AG04450 (cell line): ENCODE results near the gene FBXW5. TPM values are rescaled to one million over a fixed set of nuclear protein-coding genes. Genes with fewer than 3 reads are reported as not detected.

Experiments
- CTCF ChIA-PET: fragments of 300-600, 350-600 bp; formaldehyde crosslinking; extraction: SDS; loops from one replicate; lab custom pipeline; 2022; ENCODE audit warnings: antibody characterized with exemption, inconsistent platforms; lab: Charles Lee
- POLR2A ChIA-PET: fragments of 350-600 bp; formaldehyde crosslinking; extraction: SDS; loops from one replicate; lab custom pipeline; 2021; ENCODE audit warnings: antibody characterized with exemption, inconsistent platforms; lab: Yijun Ruan, JAX
- DNase-seq: peaks from one replicate; pipeline ENCODE4 v3.0.0-alpha.2; 2011; ENCODE audit warnings: low read depth, low spot score
- H3K27ac ChIP-seq: one replicate; pipeline ENCODE4 v1.5.1; 2012; ENCODE audit warnings: low read depth, low read length, control low read depth
- H3K27me3 ChIP-seq: one replicate; pipeline ENCODE4 v1.6.0; 2012; ENCODE audit warnings: low read length; ENCODE audit not compliant: control insufficient read depth, insufficient read depth
- H3K4me3 ChIP-seq: 2 replicates; pipeline ENCODE4 v1.5.1; 2011; ENCODE audit warnings: mild to moderate bottlenecking, low read depth, low read length, control low read depth
- H3K9me3 ChIP-seq: 2 replicates; pipeline ENCODE4 v1.5.1; 2012; ENCODE audit warnings: low read length; ENCODE audit not compliant: control insufficient read depth, insufficient read depth
- polyA plus RNA-seq: library from polyadenylated mRNA; depleted of rRNA; stranded (reverse); fragments of >200 nt; gene quantifications from 2 replicates; pipeline ENCODE4 v1.2.3, GENCODE V29; 2011
- TF ChIP-seq, protein P1 (sequence below): IDR thresholded peaks from 2 replicates; pipeline ENCODE4 v1.5.1; 2011; ENCODE audit warnings: low read depth, low read length, control low read depth, inconsistent platforms

The FBXW5 gene
- polyA plus RNA-seq, 1 experiment = 31.2 TPM

DNA sequence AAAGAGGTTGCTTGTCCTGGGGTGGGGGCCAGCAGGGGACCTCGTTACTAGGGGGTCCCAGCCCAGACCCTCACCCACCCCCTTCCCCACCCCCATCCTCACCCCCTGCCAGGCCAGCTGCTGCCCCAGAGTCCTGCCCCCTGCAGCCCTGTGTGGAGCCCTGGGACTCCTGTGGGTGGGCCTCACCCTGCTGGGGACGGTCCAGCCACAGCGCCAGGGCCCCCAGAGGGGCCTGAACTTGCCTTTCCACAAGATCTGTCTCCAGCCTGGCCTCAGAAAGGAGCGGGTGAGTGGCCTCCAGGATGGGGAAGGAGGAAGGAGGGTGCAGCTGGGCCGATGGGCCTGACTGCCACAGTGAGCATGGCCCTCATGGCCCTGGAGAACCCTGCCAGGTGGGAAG, 25.2 kb upstream of the FBXW5 start:
- DNase-seq = no peak
- Histone ChIP-seq H3K27me3 (peaks cover 21% of the 10 kb centered on the region), H3K9me3 (no peaks in the 10 kb centered on the region; the same call in 1 of the 2 replicates), H3K4me3 (no peak overlapping the region), H3K27ac (no peak overlapping the region)
- POLR2A ChIA-PET = no interaction called here
- CTCF ChIA-PET = no interaction called here
- TF ChIP-seq, protein P1, sequence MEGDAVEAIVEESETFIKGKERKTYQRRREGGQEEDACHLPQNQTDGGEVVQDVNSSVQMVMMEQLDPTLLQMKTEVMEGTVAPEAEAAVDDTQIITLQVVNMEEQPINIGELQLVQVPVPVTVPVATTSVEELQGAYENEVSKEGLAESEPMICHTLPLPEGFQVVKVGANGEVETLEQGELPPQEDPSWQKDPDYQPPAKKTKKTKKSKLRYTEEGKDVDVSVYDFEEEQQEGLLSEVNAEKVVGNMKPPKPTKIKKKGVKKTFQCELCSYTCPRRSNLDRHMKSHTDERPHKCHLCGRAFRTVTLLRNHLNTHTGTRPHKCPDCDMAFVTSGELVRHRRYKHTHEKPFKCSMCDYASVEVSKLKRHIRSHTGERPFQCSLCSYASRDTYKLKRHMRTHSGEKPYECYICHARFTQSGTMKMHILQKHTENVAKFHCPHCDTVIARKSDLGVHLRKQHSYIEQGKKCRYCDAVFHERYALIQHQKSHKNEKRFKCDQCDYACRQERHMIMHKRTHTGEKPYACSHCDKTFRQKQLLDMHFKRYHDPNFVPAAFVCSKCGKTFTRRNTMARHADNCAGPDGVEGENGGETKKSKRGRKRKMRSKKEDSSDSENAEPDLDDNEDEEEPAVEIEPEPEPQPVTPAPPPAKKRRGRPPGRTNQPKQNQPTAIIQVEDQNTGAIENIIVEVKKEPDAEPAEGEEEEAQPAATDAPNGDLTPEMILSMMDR = no peak

DNA sequence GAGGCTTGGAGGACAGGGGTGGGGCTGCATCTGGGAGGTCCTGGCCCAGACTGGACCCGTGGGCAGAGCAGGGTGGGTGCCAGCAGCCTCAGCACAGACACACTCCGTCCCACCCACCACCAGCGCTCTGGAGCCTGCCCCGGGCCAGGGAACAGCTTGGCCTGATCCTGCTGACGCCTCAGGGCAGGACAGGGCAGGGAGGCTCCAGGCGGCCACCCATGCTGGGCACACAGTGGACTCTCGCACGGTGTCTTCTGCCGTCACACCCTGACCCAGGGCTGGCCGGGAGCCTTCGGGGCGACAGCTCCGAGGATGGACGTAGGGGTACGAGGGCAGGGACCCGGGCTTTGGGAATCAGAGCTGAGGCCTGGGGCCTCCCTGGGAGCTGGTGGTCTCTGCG, 24.6 kb upstream of the FBXW5 start:
- no peak overlapping the region for H3K27ac ChIP-seq
- no peak for DNase-seq
- no peaks in the 10 kb centered on the region; the same call in 1 of the 2 replicates for H3K9me3 ChIP-seq
- H3K27me3 ChIP-seq = peaks cover 22% of the 10 kb centered on the region
- CTCF ChIA-PET = no interaction called here
- H3K4me3 ChIP-seq = no peak overlapping the region
- TF ChIP-seq, protein P1 = no peak
- POLR2A ChIA-PET = no interaction called here

DNA sequence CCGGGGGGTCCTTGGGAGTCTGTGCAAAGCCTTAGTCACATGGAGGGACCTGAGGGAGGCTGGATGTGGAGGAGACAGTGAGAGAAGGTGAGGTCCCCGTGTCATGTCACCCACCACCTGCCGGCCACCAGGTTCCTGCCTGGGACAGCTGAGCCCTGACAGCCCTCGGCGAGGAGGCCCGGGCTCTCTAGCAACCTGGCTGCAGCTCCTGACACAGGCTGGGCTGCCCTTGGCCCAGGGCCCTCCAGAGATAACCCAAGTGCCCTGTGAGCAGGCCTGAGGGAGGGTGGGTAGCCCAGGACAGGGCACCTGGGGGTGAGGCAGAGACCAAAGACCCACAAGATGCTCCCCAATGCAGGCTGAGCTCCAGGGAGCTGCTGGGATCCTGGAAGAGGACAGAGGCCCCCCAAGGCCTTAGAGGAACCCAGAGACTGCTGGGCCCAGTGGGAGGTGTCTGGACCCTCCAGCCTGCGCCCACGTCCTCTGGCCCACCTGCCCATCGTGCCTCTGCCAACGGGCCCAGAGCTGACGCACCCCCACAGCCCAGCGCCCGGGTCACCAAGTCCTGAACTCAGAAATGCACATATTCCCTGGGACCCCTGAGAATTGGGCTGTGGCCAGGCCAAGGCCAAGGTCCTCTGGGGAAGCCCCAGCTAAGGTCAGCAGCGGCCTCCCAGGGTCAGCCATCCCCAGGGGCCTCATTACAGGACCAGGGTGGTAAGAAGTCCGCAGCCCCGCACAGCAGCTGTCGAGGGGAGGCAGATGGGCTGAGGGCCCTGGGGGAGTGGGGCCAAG, 24.0 kb upstream of the FBXW5 start:
- no peak for DNase-seq
- ChIA-PET CTCF (no interaction called here), POLR2A (no interaction called here)
- no peak overlapping the region for H3K27ac ChIP-seq
- no peak overlapping the region for H3K4me3 ChIP-seq
- TF ChIP-seq, protein P1 = no peak
- no peaks in the 10 kb centered on the region; the same call in 1 of the 2 replicates for H3K9me3 ChIP-seq
- peaks cover 21% of the 10 kb centered on the region for H3K27me3 ChIP-seq

DNA sequence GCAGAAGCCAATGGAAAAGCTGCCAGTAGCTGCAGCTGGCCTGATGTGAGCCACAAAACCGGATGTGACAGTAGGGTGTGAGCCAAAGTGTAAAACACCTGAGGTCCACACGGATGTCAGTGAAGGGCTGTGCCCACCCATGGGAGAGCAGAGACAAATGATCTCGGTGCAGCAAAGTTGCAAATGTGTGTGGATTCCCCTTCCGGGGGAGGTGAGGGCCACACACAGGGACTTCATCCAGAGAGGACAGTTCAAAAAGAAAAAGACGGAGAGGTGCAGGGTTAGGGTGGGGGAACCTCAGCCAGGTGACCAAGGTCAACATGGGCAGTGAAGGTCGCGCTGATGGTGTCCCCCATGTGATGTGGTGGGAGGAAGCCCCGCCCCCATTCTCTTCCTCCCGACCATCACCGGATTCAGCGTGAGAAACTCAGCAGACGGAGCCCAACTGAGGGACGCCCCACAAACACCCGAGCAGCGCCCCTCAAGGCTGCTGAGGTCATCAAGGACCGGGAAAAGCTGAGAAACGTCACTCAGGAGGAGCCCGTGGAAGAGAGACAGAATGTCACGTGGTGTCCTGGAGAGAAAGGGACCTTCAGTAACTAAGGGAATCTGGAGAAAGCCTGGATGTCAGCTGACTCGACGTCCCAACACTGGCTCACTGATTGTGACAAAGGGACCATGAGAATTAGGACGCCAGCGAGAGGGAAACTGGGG, 21.4 kb upstream of the FBXW5 start:
- TF ChIP-seq, protein P1 = no peak
- Histone ChIP-seq H3K9me3 (no peaks in the 10 kb centered on the region; the same call in 1 of the 2 replicates), H3K27me3 (peaks cover 22% of the 10 kb centered on the region), H3K27ac (no peak overlapping the region), H3K4me3 (no peak overlapping the region)
- ChIA-PET POLR2A (no interaction called here), CTCF (interaction anchor here (0.6 kb wide), 3 partner anchors 11 to 80 kb away, joined by 3 to 5 read pairs (median 3); partner anchors contain the start of gene NPDC1)
- no peak for DNase-seq
